OCI-M2 (cell line): ENCODE measurements around the gene CPNE4.

Experiments used
- DNase-seq: peaks from one replicate; lab custom pipeline; 2025; ENCODE audit not compliant: unreplicated experiment; lab: John Stamatoyannopoulos, UW

The CPNE4 gene

DNA sequence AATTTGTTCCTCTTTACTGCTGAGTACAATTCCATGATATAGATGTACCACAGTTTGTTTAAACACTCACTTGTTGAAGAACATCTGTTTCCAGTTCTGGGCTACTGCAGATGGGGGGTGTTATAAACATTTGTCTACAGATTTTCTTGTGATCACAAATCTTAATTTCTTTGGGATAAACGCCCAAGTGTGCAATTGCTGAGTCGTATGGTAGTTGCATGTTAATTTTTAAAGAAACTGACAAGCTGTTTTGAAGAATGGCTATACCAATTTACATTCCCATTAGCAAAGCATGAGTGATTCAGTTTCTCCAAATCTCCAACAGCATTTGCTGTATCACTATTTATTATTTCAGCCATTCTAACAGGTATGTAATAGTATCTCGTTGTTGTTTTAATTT lies 290.0 kb downstream of the CPNE4 start:
- no peak for DNase-seq

DNA sequence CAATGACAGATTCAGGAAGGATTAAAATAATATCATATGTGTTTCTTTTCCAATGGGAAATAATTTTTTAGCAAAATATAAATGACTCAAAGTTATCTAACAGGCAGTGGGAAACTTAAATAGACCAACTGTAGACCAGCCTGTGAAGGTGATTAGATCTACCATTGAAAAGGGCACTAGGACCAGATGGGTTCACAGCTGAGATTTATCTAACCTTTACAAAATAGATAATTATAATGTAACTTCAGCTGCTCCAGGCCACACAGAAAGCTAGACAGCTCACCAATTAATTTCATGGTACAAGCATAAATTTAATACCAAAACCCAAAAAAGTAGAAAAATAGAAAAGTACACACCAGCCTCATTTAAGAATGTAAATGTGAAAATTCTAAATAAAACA lies 291.7 kb downstream of the CPNE4 start:
- DNase-seq: no peak

DNA sequence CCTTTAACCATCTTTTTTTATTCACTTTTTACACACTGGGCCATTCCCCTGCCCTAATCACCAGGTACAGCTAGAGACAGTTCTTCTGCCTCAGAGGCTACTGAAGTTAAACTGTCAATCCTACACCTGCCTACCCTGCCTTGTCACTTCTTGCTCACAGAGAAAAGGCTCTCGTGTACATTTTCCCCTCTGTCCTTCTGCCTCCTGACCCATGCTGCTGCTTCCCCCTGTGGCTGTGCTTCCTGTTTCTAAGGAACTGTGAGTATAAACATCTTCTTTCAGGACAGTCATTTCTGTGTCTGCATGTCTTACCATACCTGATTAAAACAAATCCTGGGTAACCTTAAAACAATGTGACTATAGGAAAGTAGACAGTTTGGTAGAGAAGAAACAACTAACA lies 295.6 kb downstream of the CPNE4 start:
- DNase-seq: no peak

DNA sequence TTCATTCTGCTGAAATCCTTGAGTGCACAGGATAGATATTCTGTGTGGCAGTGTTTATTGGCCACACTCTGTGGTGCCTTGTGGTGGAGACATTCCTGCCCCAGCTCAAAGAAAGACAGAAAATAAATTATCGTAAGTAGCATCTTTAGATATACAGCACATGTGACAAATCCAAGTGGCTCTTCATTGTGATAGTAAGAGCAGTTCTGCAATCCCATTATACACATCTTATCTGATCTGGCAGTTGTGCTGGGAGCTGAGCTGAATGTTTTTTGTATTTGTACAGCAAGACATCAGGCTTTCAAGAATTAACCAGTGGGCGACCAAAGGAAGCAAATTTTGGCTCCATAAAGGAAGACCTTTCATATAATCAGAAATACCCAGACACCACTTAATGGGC lies 296.7 kb downstream of the CPNE4 start:
- no peak for DNase-seq

DNA sequence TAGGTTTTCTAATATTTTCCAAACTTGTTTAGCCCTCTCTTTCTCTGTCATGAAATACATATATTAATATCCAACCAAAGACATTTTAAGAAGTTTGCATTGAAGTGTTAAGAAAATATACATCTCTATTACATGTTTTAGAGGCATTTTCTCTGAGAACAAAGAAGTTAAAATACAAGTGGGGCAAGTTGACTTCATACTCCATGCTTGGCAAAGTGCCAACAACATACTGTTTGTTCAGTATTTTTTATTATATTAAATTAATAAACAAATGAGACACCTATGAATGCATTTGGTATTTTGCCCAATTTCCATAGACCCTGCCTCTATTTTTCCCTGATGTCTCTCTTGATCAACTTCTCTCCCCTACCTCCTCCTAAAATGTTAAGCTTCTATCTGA lies 299.3 kb downstream of the CPNE4 start:
- no peak for DNase-seq

DNA sequence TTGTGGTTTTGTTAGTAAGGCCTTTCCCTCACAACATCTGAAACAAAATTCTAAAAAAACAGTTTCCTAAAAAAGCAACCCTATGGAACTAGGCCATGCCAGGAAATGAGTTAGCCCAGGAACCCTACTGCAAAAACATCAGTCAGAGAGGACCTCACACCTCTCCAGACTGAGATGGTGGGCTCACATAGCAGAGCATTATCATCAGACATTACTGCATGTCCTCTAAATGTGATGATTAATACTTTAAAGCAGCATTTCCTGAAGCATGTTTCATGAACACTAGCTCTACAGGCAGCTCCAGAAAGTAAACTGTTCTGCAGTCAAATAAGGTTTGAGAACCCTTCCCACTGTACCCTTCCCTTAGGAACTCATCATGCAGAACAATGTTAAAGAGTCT lies 299.7 kb downstream of the CPNE4 start:
- no peak for DNase-seq

DNA sequence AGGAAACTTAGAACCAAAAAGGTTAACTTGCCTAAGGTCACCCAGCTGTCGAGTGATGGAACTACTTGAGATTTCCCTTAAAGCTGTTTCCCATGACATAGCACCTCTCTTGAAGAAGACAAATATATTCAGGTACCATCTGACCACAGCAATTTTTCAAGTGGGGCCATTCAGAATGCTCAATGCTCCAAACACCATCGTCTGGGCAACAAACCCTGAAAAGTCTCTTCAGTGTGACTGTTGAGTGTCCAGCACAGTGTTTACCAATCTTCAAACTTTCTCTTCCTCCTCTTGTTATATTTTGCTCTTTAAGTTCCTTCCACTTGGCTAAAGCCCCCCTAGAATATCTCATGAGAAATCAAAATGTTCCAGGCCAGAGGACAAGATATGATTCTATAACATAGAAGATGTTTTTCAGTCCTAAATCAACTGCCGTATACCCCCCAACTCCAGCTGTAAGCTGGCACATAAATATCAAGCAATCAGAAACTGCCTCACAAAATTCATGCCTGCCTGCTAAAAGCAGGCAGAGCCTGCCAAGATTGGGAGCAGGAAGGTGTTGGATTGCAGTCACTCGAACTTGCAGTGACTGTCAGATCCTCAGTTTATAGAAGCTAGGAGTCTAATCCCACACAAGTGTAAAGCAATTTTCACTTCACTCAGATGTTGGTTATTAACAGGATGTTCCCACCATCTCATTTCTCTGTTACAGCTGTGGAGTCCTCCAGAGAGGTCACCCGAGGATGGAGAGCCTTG lies 301.6 kb downstream of the CPNE4 start:
- no peak for DNase-seq

DNA sequence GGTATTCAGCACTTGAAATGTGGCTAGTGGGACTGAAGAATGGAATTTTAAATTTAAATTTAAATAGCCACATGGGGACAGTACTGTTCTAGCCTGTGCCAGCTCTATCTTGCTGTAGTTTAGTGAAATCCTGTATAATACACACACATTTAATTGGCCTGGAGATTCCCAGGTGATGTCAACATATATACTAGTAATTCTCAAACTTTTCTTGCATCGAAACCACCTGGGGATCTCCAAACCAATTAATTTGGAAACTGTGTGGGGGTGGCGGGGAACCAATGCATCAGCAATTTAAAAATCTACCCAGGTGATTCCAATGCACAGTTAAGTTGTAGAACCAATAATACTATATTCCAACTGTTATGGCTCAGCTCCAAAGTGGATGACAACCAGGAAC lies 303.1 kb downstream of the CPNE4 start:
- DNase-seq: no peak

DNA sequence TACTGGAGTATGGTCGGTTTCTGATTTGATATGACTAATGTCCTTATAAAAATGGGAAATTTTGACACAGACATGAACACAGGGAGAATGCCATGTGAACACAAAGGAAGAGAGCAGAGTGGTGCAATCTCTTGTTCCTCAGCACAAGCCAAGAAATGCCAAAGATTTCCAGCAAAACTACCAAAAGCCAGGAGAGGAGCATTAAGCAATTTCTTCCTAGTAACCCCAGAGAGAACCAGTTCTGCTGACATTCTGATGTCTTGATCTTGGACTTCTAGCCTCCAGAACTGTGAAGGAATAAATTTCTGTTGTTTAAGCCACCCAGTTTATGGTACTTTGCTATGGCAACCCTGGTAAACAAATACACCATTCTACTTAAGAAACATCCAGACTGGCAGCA lies 304.2 kb downstream of the CPNE4 start:
- DNase-seq: no peak

DNA sequence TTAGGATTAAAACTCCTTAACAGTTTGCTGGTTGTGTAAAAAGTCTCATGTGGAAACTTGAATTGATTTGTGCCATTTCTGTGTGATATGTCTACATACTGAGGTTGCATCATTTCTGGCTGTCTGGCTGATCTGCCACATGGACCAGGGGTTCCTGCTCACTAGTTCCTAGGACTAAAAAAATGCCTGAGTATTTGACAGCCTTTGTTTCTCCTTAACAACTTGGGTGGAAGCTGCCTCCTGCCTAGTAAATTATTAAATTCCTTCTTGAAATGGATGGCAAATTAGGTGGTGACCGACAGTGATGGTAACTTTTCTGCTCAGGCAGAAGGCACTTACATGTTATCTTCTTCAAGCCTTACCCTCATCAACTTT lies 305.2 kb downstream of the CPNE4 start:
- no peak for DNase-seq

DNA sequence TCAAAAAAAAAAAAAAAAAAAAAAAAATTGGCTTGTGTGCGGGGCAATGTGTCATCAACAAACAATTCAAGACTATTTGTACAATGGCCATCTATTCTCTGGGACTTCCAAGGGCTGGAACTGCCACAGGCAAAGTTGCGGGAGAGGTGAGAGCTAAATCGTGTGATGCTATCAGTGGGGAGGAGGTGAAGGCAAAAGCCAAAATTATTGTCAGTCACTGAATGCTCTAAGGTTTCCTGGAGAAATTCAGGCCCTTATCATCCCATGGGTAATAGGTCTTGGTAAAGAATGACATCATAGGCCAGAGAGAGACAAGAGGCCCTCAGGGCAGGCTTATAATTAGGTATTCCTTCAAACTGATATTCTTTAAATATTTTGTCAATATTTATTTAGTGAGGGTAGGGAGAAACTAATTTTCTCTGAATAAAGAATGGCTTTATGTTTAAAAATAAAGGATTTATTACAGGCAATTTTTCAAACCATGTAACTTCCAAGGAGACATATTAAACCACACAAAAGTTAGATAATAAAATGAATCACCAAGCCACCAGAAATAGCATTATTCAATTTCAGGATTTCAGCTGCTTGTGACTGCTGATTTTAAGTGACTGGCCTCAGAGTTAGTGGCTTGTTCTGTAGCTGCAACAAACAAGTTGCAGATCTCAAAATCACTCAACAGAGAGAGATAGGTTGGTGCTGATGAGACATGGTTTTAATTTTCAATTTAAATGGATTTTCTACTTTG lies 305.7 kb downstream of the CPNE4 start:
- no peak for DNase-seq

DNA sequence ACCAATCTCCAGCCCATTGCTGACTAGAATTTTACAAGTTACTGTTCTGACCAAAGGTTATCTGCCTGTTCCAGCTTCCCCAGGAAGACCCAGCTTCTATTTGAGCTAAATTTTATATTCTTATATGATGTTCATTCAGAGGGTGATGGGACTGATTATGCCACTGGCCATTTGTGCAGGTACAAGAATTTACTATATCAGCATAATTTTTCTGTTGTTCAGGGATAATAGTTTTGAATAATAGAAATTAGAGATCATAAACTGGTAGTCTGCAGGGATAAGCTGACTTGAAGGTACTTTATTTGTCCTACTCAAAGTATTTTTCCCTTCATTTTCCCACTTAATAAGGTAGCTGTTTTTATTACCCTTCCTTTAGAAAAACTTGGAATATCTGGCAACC lies 309.4 kb downstream of the CPNE4 start:
- DNase-seq: no peak

DNA sequence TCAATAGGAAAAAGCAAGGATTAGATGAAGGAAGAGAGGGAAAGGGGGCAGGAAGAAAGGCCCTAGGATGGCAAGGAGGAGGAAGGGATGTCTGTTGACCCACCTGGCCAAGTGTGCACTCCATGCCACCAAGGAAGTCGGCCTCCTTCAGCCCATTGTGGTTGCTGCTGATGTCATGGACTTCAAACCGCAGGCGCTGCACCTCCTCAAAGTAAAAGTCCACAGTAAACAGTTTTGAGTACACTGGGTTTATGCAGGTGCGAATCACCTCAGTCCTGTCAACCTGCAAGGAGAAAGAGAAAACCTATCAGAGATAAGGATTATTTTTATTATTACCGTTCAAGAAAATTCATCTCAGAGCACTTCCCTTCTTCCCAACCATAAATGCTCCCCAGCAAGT lies 311.5 kb downstream of the CPNE4 start:
- no peak for DNase-seq

DNA sequence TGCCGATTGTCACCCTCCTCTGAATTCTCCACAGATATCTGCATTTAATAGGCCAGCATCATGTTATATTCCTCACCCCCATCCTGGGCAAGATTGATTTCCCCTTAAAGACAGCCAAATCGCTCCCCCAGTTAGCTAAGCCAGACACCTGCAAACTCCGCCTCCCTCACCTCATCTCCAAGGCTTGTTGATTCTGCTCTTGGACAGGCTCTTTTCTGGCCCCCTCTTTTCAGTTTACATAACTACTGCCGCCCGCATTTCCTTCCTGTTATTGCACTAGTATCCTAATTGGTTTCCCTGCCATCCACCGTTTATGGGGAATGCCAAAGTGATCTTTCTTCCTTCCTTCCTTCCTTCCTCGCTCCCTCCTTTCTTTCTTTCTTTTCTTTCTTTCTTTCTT lies 317.3 kb downstream of the CPNE4 start:
- DNase-seq: no peak

DNA sequence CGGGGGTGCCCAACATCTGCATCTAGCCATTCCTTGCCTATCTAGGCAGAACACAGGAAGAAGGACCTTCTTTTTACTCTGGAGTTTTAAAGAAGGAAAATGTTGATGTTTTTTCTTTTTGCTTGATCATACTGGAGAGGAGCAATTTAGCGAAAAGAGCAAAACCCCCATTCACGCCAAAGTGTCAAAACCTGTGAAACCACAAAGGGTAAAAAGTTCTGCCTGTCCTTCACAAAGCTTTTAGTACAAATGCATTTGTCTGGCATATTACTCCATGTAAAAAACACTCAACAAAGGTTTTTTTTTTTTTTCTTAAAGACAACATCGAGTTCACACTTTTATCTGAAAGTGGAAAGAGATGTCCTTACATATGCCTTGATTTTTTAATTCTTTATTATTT lies 317.9 kb downstream of the CPNE4 start:
- no peak for DNase-seq

DNA sequence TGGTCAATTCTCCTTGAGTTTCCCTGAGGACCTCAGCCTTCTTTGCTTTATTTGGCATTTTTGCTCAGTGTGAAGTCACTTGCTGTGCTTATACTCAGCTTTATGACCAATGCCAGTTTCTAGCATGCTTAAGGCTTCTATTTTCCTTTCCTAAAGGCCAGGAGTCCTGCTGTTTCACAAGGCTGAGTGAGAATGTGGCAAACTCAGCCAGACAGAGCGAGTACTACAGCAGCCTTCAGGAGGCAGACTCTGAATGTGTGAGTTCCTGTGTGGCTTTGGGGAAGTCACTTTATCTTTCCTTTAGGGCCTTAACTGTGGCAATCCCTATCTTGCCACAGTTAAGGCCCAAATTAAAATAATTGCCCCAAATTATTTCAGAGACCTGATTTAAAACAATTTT lies 318.8 kb downstream of the CPNE4 start:
- no peak for DNase-seq

DNA sequence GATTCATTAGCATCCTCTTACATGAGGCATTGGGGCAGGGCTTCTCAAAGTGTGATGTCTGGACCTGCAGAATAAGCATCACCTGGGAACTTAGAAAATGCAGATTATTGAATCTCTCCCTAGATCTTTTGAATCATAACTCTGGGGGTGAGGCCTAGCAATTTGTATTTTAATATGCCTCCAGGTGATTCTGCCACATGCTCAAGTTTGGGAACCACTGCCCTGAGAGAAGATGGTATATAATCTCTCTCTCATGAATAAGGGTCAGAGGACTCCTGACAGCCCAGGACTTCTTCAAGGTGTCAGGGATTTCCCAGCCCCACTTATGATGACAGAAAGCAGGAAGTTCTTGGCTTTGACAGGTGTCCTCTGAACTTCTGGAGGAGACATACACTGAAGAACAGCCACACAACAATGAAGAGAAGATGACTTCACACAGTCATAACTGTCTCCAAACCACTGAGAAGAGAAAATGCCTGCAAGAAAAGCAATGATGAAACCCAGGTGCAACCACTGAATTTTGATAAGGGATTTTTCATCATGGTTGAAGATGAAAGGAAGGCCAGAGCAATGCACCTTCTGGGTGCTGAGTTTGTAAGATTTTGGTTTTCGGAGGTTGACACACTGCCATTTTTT lies 320.1 kb downstream of the CPNE4 start:
- DNase-seq: no peak

DNA sequence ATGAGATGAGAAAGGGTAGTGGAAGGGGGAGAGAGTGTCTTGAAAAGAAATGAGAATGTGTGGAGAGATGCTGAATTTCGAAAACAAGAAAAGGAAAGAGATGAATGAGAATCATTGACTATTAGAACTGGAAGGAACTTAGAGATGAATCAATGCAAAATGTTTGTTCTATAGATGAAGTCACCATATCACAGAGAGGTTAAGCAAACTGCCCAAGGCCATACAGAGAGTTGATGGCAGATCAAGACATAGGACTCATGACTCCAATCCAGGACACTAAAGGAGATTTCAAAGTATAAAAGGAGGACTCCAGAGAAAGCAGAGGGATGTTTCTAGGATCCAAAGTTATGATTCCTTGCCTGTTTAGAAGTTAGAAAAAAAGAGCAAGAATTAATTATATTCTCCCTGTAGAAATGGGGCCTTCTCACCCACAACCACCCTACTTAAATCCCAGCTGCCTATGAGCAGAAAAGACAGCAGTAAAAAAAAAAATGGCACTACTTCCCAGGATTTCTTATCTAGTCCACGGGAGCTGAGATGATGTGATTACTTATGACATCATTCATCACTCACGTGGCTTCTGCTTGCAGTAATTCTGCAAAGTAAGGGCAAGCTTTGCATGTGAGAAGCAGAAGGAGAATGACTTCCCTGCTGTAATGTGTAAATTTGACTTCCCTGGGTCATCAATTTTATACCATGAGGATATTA lies 321.2 kb downstream of the CPNE4 start:
- DNase-seq: no peak

DNA sequence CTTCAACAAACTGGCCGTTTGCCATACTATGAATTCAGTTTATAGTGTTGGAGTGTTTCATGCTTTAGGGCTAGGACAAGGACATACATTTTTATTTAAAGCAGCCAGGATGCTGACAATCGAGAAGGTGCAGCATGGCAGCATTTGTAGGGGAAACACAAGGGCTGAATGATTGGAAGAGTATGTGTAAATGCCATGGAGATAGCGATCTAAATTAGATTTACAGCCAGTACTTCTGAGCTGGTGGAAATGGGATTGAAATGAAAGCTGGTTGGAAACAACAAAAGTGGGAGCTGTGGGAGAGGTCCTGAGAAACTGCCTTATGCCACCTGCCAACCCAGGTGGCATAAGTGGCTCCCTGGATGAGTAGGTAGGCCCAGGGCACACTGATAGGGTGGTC lies 322.2 kb downstream of the CPNE4 start:
- no peak for DNase-seq

DNA sequence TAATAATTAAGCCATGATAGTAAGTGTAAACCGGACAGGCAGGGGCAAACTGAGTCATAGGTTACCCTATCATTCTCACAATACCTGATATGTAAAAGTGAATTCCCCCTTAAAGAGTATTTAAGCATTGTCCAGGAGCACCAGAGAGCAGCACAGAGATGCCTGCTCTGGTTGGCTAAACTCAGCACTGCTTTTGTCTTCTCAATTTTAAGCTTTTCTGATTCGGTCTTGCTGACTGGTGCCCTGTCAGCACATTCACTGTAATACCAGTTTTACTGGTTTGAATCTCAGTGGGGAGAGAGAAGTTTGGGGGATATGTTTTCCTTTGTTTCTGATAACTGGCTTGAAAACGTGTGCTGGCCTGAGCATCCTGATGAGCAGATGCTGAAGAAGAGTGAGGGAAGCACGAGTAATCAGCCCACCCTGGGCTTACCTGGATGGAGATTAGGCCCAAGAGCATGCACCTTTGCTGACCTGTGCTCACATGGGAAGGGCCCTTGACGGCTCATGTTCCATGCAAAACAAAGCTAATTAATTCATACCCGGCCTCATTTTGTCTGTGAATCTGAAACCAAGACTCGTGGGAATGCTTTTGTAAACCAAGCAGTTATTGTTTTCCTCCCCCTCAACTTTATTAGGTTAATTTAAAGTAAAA lies 323.6 kb downstream of the CPNE4 start:
- no peak for DNase-seq

DNA sequence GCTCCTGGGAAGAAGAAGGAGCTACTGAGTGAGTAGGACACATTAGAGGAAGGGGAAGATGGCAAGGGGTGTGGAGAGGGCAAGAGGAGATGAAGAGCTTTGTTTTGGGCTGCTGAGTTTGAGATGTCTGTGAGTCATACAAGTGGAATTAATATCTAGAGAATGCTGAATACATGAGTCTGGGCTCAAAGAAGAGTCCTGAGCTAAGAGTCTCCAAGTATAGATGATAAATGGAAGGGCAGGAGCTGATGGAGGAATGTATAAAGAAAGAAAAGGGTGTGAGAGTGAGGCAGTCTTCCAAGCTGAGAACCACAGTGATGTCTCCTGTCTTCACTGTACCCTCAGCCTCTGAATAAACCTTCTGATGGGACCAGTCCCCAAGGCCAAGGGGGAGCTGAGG lies 326.6 kb downstream of the CPNE4 start:
- no peak for DNase-seq
